ENCODE measurements around the gene TAS2R41.

GRCh38 chr7:143499246-143499645 lies 21.6 kb downstream of the TAS2R41 start:
- TF ChIP-seq POLR2AphosphoS5 (IDR thresholded peaks at IDR 0.05) (no peak), POLR2A (IDR thresholded peaks at IDR 0.05) (no peak), CTCF (IDR thresholded peaks at IDR 0.05 in 8 of 11, conservative IDR thresholded peaks at IDR 0.05 in 3 of 11) (no peak)
